Bronchial epithelial cell (primary cell): Measurements from ENCODE around the gene PPP1R16B. TPM values are rescaled to one million over a fixed set of nuclear protein-coding genes. Genes with fewer than 3 reads are reported as not detected.
A peak's percentile ranks its signal among the peaks of the same experiment; 100 is the strongest.

Experiments used
- DNase-seq: peaks from one replicate; pipeline ENCODE4 v3.0.0-alpha.2; 2010; ENCODE audit warnings: low read depth
- FAIRE-seq: peaks from 2 replicates; lab custom pipeline; 2011; peaks lifted over from hg19 to GRCh38; lab: Jason Lieb, UNC
- H3K27me3 ChIP-seq: 2 replicates; pipeline ENCODE4 v1.5.1; 2011; ENCODE audit warnings: low read length; ENCODE audit not compliant: control insufficient read depth, insufficient read depth
- H3K36me3 ChIP-seq: 2 replicates; pipeline ENCODE4 v1.5.1; 2011; ENCODE audit warnings: low read length; ENCODE audit not compliant: control insufficient read depth, insufficient read depth
- H3K4me3 ChIP-seq: 2 replicates; pipeline ENCODE4 v1.5.1; 2011; ENCODE audit warnings: mild to moderate bottlenecking, low read depth, low read length, control low read depth
- CTCF ChIP-seq: IDR thresholded peaks from 2 replicates; pipeline ENCODE4 v1.5.1; 2011; ENCODE audit warnings: mild to moderate bottlenecking, moderate library complexity, low read length, control low read depth, inconsistent platforms; ENCODE audit not compliant: insufficient read depth, severe bottlenecking
- total RNA-seq: library from RNA; depleted of rRNA; stranded (reverse); fragments of >200 nt; gene quantifications from 2 replicates; pipeline ENCODE4 v1.2.1, GENCODE V29; 2014

The PPP1R16B gene
- total RNA-seq, 1 donor from 2014 or later, result 0.26 TPM

DNA sequence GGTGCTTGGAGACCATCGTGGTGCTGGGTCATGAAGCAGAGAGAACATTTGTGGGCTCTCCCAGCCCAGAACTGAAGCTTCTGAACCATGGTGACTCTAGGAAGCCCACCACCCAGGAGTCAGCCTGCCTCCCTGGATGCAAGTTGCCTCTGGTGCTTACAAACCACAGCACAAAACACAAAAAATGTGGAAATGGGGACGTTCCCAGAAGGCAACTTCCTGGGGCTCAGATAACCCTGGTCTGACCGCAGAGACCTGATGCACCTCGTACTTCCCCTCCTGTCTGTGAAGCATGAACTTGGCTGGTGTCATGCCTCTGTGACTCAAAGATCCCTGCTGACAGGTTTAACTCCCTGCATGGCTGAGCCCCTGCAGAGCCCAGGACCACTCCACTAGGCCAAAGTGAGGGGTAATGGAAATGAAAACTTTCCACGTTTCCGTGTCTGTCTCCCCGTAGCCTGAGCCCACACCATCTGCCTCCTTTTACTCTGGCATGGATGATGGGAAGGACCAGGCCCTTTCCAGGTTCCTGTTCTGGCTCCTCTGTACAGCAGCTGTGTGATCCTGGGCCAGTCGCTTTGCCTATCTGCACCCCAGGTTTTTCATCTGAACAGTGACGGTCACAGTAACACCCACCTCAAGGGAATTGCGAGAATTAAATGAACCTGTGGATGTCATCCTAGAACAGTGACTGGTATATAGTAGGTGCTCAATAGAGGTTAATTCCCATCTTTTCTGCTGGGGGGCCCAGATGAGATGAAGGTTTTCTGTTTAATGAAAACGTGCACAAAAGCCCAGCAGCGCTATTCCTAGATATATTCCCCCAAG is 57.7 kb downstream of the PPP1R16B start:
- DNase-seq, result no peak
- no peak for TF ChIP-seq CTCF
- Histone ChIP-seq H3K36me3 (no peaks in the 10 kb centered on the region), H3K27me3 (no peaks in the 10 kb centered on the region), H3K4me3 (no peak overlapping the region)
- FAIRE-seq, result no peak

- DNase-seq (no peak), FAIRE-seq (no peak)
- no peaks in the 10 kb centered on the region for H3K27me3 ChIP-seq
- no peak overlapping the region for H3K4me3 ChIP-seq
- H3K36me3 ChIP-seq, result no peaks in the 10 kb centered on the region
- no peak for TF ChIP-seq CTCF
Measured at GRCh38 chr20:38864662-38865061, 59.2 kb downstream of the PPP1R16B start.

DNA sequence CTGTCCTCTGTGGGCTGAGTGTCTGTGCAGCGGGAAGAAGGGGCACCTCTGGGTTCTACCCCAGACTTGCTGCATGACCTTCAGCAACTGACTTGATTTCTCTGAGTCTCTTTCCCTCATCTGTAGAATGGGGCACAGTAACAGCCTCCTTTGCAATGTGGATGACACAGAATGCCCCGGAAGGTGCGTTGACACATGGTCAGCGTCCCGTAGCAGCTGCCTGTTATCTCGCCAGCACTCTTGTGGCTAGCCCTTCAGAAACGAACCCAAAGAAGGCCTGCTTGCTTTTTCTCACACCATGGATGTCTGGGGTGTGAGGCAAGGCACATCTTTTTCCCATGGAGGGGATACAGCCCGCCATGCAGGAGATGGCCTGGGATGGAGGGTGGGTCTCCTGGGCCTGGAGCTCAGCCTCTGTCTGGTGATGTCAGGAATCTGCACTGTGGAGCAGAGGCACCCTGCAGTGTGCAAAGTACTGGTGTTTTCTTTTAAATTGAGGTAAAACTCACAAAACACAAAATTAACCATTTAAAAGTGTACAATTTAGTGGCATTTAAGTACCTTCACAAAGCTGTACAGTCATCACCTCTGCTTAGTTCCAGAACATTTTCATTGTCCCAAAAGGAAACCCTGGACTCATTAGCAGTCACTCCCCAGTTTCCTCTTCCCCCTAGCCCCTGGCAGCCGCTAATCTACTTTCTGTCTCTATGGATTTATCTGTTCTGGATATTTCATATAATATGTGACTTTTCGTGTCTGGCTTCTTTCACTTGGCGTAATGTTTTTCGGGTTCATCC is 61.0 kb downstream of the PPP1R16B start:
- Histone ChIP-seq H3K36me3 (no peaks in the 10 kb centered on the region), H3K27me3 (no peaks in the 10 kb centered on the region), H3K4me3 (no peak overlapping the region)
- no peak for DNase-seq
- no peak for TF ChIP-seq CTCF
- no peak for FAIRE-seq

DNA sequence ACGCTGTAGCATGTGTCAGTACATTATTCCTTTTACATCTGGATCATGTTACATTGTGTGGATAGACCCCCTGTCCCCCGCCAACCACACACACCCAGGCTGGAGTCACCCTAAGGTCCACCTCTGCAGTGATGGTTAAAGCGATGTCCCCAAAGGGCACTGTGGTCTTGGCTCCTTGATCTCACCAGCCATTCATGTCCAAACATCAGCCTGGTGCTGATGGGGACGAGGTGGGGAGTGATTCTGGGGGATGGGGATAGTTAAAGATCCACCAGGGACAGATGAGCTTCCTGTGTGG is 61.5 kb downstream of the PPP1R16B start:
- no peak overlapping the region for H3K4me3 ChIP-seq
- no peak for FAIRE-seq
- TF ChIP-seq CTCF, result no peak
- H3K27me3 ChIP-seq, result no peaks in the 10 kb centered on the region
- H3K36me3 ChIP-seq, result no peaks in the 10 kb centered on the region
- DNase-seq, result no peak

DNA sequence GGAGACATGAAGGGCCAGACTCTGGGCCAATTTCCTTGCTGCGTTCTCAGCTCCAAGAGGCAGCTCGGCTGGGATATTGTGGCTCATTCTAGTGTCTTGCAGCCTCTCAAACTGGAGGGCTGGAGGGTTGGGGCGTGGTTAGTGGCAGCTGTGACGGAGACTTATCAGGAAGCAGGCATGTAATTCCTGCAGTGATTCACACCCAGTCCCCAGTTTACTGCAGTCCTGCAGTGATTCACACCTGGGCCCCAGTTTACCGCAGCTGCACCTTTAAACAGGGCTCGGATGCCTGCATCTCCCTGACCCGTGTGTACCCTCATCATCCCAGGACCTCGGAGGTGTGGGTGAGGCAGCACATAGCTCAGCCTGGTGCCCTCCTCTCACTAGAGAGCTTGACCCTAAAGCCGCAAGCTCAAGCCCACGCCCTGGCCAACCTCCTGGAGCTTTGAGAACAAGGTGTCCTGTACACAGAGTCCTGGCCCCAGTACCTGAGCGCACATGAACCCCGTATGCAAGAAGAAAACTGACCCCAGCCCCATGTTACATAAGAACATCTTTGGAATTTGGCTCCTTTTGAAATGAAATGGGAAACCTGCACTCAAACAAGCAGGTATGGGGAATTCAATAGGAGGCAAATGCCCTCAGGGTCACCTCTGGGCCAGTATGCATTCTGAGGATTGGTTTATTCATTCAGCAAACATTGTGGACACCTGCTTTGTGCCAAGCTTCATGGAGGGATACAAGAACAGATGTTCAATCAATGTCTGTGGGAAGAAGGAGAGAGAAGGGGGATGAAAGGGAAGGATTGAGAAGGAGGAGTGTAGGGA is 65.4 kb downstream of the PPP1R16B start:
- TF ChIP-seq CTCF, result no peak
- H3K36me3 ChIP-seq, result no peaks in the 10 kb centered on the region
- FAIRE-seq (no peak), DNase-seq (peak; percentile 87)
- no peak overlapping the region for H3K4me3 ChIP-seq
- peaks cover 3% of the 10 kb centered on the region for H3K27me3 ChIP-seq
